Measurements from ENCODE around the gene DAGLB.

Gene DAGLB

DNA sequence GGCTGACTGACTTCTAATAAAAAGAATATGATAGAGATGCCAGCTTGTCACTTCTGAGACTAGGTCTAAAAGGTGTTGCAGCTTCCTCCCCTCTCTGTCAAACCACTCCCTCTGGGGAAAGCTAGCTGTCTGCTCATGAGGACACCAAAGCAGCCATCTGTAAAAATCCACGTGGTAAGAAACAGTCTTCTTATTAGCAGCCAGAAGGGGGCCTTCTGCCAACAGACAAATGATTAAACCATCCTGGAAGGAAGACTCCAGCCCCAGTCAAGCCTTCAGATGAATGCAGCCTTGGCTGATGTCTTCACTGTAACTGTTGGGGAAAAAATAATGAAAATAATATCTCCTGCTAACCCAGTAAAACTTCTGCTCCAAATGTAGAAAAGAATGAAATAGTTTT is 41.9 kb upstream of the DAGLB start:
- in situ Hi-C loops (cut with MboI; ENCODE audit: low pct_unique_long_range_greater_than_20kb, low sequenced_read_pairs, unreplicated experiment) = no loop called here
- TF ChIP-seq, protein P1, sequence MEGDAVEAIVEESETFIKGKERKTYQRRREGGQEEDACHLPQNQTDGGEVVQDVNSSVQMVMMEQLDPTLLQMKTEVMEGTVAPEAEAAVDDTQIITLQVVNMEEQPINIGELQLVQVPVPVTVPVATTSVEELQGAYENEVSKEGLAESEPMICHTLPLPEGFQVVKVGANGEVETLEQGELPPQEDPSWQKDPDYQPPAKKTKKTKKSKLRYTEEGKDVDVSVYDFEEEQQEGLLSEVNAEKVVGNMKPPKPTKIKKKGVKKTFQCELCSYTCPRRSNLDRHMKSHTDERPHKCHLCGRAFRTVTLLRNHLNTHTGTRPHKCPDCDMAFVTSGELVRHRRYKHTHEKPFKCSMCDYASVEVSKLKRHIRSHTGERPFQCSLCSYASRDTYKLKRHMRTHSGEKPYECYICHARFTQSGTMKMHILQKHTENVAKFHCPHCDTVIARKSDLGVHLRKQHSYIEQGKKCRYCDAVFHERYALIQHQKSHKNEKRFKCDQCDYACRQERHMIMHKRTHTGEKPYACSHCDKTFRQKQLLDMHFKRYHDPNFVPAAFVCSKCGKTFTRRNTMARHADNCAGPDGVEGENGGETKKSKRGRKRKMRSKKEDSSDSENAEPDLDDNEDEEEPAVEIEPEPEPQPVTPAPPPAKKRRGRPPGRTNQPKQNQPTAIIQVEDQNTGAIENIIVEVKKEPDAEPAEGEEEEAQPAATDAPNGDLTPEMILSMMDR (IDR thresholded peaks at IDR 0.05; ENCODE audit: extremely low read depth, insufficient read depth, missing control alignments) = no peak
- DNase-seq (ENCODE audit: low spot score) = no peak

DNA sequence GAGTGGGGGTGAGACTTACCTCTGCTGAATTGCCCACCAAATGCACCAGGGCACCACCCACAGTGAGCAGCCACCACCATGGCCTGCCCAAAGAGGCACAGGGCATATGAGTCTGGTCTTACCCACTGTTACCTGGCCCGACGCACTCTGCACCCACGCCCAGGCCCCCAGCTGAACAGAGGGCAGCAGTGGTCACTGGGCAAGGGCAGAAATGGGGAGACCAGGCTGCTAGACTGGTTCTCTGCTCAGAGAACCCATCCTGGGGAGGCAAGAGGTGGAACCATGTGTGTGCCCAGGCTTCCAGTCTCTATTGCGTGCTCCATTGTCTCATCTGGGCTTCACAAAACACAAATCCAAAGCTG is 39.4 kb upstream of the DAGLB start:
- in situ Hi-C loops (cut with MboI; ENCODE audit: low pct_unique_long_range_greater_than_20kb, low sequenced_read_pairs, unreplicated experiment) = no loop called here
- TF ChIP-seq, protein P1 (IDR thresholded peaks at IDR 0.05; ENCODE audit: extremely low read depth, insufficient read depth, missing control alignments) = no peak
- DNase-seq (ENCODE audit: low spot score) = no peak

DNA sequence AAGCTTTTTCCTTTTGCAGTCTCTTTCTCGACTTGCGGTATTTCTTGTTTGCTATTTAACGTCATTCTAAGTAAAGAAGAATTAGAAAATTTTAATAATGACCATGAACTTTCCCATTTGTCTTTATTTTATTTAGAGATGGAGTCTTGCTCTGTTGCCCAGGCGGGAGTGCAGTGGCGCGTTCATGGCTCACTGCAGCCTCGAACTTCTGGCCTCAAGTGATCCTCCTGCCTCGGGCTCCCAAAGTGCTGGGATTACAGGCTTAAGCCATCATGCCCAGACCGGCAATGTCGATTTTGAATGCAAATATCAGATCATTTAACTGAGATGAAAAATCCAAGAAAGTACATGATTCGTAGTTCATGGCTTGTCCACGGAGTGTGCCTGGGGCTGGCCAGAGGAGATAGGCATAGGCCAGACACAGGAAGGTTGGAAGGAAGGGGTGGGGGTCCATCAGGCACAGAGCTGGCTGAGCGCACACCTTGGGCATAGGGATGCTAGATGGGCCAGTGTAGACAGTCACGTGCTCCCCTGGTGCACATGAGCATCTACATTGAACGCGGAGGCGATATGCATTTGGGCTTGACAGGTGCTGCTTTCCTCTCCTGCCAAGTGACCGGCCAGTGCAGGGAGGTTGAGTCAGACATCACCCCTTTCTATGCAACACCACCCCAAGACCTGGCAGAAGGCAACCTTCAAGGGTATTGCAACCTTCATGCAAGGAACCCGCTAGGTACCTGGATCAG is 38.9 kb upstream of the DAGLB start:
- TF ChIP-seq, protein P1 (IDR thresholded peaks at IDR 0.05; ENCODE audit: extremely low read depth, insufficient read depth, missing control alignments) = no peak
- in situ Hi-C loops (cut with MboI; ENCODE audit: low pct_unique_long_range_greater_than_20kb, low sequenced_read_pairs, unreplicated experiment) = no loop called here
- no peak for DNase-seq (ENCODE audit: low spot score)

DNA sequence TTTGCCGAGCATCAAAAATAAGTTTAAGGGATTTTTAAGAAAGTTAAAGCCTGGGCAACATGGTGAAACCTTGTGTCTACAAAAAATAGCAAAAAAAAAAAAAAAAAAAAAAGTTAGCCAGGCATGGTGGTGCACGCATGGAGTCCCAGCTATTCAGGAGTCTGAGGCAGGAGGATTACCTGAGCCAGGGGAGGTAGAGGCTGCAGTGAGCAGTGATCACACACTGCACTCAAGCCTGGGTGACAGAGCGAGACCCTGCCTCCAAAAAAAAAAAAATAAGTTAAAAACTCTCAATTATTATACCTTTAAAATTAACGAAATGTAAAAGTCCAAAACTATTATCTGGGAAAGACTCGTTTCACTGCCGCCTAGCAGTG is 35.0 kb upstream of the DAGLB start:
- no peak for DNase-seq (ENCODE audit: low spot score)
- TF ChIP-seq, protein P1 (IDR thresholded peaks at IDR 0.05; ENCODE audit: extremely low read depth, insufficient read depth, missing control alignments) = no peak
- in situ Hi-C loops (cut with MboI; ENCODE audit: low pct_unique_long_range_greater_than_20kb, low sequenced_read_pairs, unreplicated experiment) = no loop called here

DNA sequence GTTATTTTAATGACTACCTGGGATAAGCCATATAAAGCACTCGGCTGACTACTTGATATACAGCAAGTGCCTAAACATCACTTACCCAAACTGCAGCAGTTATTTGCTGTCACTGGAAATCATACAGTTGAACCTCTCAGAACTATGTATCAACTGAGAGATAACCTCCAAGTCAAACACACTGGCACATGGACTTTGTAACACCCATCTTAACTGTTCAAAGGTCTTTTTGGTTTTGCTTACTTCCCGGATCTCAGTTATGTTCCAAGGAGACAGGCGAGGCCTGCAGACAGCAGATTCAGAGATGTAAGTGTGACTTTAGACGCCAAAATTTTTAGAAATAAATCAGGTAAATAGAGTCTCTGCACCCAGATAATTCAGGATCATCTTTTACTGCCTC is 34.6 kb upstream of the DAGLB start:
- in situ Hi-C loops (cut with MboI; ENCODE audit: low pct_unique_long_range_greater_than_20kb, low sequenced_read_pairs, unreplicated experiment) = no loop called here
- TF ChIP-seq, protein P1 (IDR thresholded peaks at IDR 0.05; ENCODE audit: extremely low read depth, insufficient read depth, missing control alignments) = no peak
- no peak for DNase-seq (ENCODE audit: low spot score)

DNA sequence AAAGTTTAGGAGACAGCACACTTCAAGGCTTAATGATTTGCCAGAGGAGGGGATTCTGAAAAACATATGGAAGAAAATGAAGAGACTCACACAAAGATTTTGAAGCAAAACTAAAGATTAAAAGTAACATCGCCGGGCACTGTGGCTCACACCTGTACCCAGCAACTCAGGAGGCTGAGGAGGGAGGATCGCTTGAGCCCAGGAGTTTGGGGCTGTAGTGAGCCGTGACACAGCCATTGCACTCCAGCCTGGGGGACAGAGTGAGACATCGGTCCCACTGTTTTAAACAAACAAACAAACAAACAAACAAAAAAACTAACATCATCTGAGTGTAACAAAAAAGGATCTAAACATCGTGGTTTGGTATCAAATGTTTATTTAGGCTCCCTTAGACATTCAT is 33.7 kb upstream of the DAGLB start:
- in situ Hi-C loops (cut with MboI; ENCODE audit: low pct_unique_long_range_greater_than_20kb, low sequenced_read_pairs, unreplicated experiment) = no loop called here
- TF ChIP-seq, protein P1 (IDR thresholded peaks at IDR 0.05; ENCODE audit: extremely low read depth, insufficient read depth, missing control alignments) = no peak
- no peak for DNase-seq (ENCODE audit: low spot score)

DNA sequence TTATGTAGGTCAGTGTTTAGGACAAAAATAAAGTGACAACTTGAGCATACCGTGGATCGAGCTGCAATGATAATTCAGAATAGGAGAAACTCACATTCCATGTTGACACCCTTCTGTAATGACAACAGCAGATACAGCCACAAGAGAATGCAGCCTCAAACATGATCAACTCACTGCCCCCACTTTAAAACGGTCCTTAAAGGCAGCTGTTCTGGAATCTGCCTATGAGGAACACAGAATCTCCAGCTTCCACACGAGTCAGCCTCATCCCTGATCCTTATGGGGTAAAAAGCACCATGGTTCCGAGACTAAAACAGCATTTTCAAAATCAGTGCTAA is 32.5 kb upstream of the DAGLB start:
- DNase-seq (ENCODE audit: low spot score) = no peak
- TF ChIP-seq, protein P1 (IDR thresholded peaks at IDR 0.05; ENCODE audit: extremely low read depth, insufficient read depth, missing control alignments) = no peak
- in situ Hi-C loops (cut with MboI; ENCODE audit: low pct_unique_long_range_greater_than_20kb, low sequenced_read_pairs, unreplicated experiment) = no loop called here

Data from GM13977 (cell line).